SK-N-SH (cell line): ENCODE measurements around the gene HK3. TPM values are rescaled to one million over a fixed set of nuclear protein-coding genes. Genes with fewer than 3 reads are reported as not detected.

Experiments used
- CTCF ChIA-PET: fragments of 300-600, 350-600 bp; formaldehyde crosslinking; extraction: SDS; loops from one replicate; lab custom pipeline; 2021; lab: Yijun Ruan, JAX
- POLR2A ChIA-PET: fragments of 350-600 bp; sonication (Branson Sonifier 250); formaldehyde crosslinking; extraction: SDS; loops from one replicate; lab custom pipeline; 2020; ENCODE audit warnings: antibody characterized with exemption, inconsistent platforms; lab: Yijun Ruan, JAX
- DNase-seq: peaks from one replicate; pipeline ENCODE4 v3.0.0; 2012
- H2AFZ ChIP-seq: fragments of 200-600 bp; sonication (generic); 2 replicates; pipeline ENCODE4 v1.8.1; 2016; ENCODE audit warnings: antibody characterized with exemption, mild to moderate bottlenecking, low read depth
- H3F3A ChIP-seq: fragments of 200-600 bp; sonication (generic); replicated peaks from 2 replicates; pipeline ENCODE3; 2016; ENCODE audit warnings: antibody characterized with exemption, mild to moderate bottlenecking; ENCODE audit not compliant: insufficient read depth
- H3K27ac ChIP-seq, 2 experiments: fragments of 200-500 bp in 1 of 2; fragments of 200-600 bp in 1 of 2; sonication (Bioruptor generic) in 1 of 2; sonication (generic), shearing (Covaris generic) in 1 of 2; 2 replicates each; pipeline versions ENCODE4 v1.5.1 to v1.6.1; 2014 to 2016; ENCODE audit warnings: low read depth in 2 of 2, inconsistent platforms in 1 of 2, low read length in 1 of 2, mild to moderate bottlenecking in 1 of 2, mixed read lengths in 1 of 2
- H3K27me3 ChIP-seq: fragments of 200-600 bp; sonication (generic), shearing (Covaris generic); 2 replicates; pipeline ENCODE4 v1.6.1; 2016; ENCODE audit warnings: mixed run types; ENCODE audit not compliant: insufficient read depth
- H3K36me3 ChIP-seq, 2 experiments: fragments of 200-500 bp in 1 of 2; fragments of 200-600 bp in 1 of 2; sonication (Bioruptor generic) in 1 of 2; sonication (generic) in 1 of 2; replicated peaks in 1 of 2; 2 replicates each; pipeline versions ENCODE3 to v1.5.1; 2014 to 2016; ENCODE audit warnings: low read length in 1 of 2, mild to moderate bottlenecking in 1 of 2; ENCODE audit not compliant: insufficient read depth in 2 of 2, control insufficient read depth in 1 of 2
- H3K4me1 ChIP-seq, 2 experiments: fragments of 200-500 bp in 1 of 2; fragments of 200-600 bp in 1 of 2; sonication (Bioruptor generic) in 1 of 2; sonication (generic), shearing (Covaris generic) in 1 of 2; 2 replicates each; pipeline versions ENCODE4 v1.5.1 to v1.6.1; 2014 to 2016; ENCODE audit warnings: low read depth in 1 of 2, low read length in 1 of 2, mixed run types in 1 of 2; ENCODE audit not compliant: insufficient read depth in 2 of 2, control insufficient read depth in 1 of 2
- H3K4me2 ChIP-seq: fragments of 200-600 bp; sonication (generic), shearing (Covaris generic); 2 replicates; pipeline ENCODE4 v1.6.1; 2017; ENCODE audit warnings: mixed run types
- H3K4me3 ChIP-seq, 2 experiments: fragments of 200-500 bp in 1 of 2; fragments of 200-600 bp in 1 of 2; sonication (Bioruptor generic) in 1 of 2; sonication (generic), shearing (Covaris generic) in 1 of 2; 2 replicates each; pipeline versions ENCODE4 v1.5.1 to v1.8.1; 2014 to 2016; ENCODE audit warnings: low read depth in 2 of 2, inconsistent platforms in 1 of 2, low read length in 1 of 2, mild to moderate bottlenecking in 1 of 2, mixed read lengths in 1 of 2, moderate library complexity in 1 of 2
- H3K79me2 ChIP-seq: fragments of 200-600 bp; sonication (generic); 2 replicates; pipeline ENCODE4 v1.8.1; 2017; ENCODE audit warnings: mild to moderate bottlenecking; ENCODE audit not compliant: insufficient read depth
- H3K9ac ChIP-seq: fragments of 200-600 bp; sonication (generic); 2 replicates; pipeline ENCODE4 v1.6.1; 2017; ENCODE audit warnings: mixed run types
- H3K9me2 ChIP-seq: fragments of 200-600 bp; sonication (generic); 2 replicates; pipeline ENCODE4 v1.6.1; 2017; ENCODE audit warnings: mixed run types
- H3K9me3 ChIP-seq: fragments of 200-600 bp; sonication (generic); 2 replicates; pipeline ENCODE4 v1.6.1; 2017; ENCODE audit warnings: mixed run types, mild to moderate bottlenecking, moderate library complexity
- H4K20me1 ChIP-seq: fragments of 200-600 bp; sonication (generic); 2 replicates; pipeline ENCODE4 v1.6.1; 2017; ENCODE audit warnings: mild to moderate bottlenecking, mixed run types; ENCODE audit not compliant: insufficient read depth
- CTCF ChIP-seq: fragments of 200-600 bp; sonication (generic); IDR thresholded peaks from 2 replicates; pipeline ENCODE4 v1.6.1; 2017; ENCODE audit warnings: antibody characterized with exemption, mild to moderate bottlenecking, moderate library complexity
- EP300 ChIP-seq, 2 experiments: IDR thresholded peaks; 2 replicates each; pipeline versions ENCODE4 v1.4.0 to v1.6.1; 2012; ENCODE audit warnings: borderline replicate concordance in 1 of 2, low read depth in 1 of 2, low read length in 1 of 2
- EZH2phosphoT487 ChIP-seq: fragments of 200-600 bp; sonication (generic); IDR thresholded peaks from 2 replicates; pipeline ENCODE4 v1.6.1; 2017; ENCODE audit warnings: low read depth, mixed run types, mild to moderate bottlenecking, antibody characterized with exemption, moderate library complexity, borderline replicate concordance
- FOSL2 ChIP-seq: IDR thresholded peaks from 2 replicates; pipeline ENCODE4 v1.4.0; 2012; ENCODE audit warnings: low read depth, mild to moderate bottlenecking, moderate library complexity, borderline replicate concordance
- MEF2A ChIP-seq: IDR thresholded peaks from 2 replicates; pipeline ENCODE4 v1.4.0; 2012; ENCODE audit warnings: low read depth, borderline replicate concordance
- NFIC ChIP-seq: IDR thresholded peaks from 2 replicates; pipeline ENCODE4 v1.4.0; 2012; ENCODE audit warnings: borderline replicate concordance
- NRF1 ChIP-seq: IDR thresholded peaks from 2 replicates; pipeline ENCODE4 v1.6.1; 2012; ENCODE audit warnings: low read depth, mild to moderate bottlenecking, low read length
- RFX5 ChIP-seq: IDR thresholded peaks from 2 replicates; pipeline ENCODE4 v1.6.1; 2012; ENCODE audit warnings: mild to moderate bottlenecking, improper control_type of control experiment, low read length
- RXRA ChIP-seq: IDR thresholded peaks from 2 replicates; pipeline ENCODE4 v1.4.0; 2012; ENCODE audit warnings: low read depth, mild to moderate bottlenecking, borderline replicate concordance
- SMC3 ChIP-seq: IDR thresholded peaks from 2 replicates; pipeline ENCODE4 v1.6.1; 2012; ENCODE audit warnings: low read depth, low read length, improper control_type of control experiment
- YY1 ChIP-seq: IDR thresholded peaks from 2 replicates; pipeline ENCODE4 v1.4.0; 2012; ENCODE audit warnings: low read depth, mild to moderate bottlenecking
- ZBTB33 ChIP-seq: IDR thresholded peaks from 2 replicates; pipeline ENCODE4 v1.4.0; 2012; ENCODE audit warnings: low read depth, borderline replicate concordance
- WGBS: methylation state at CpG from one replicate; pipeline ENCODE4 v1.1.6; 2017; ENCODE audit warnings: low lambda C conversion rate; 5-methylcytosine and 5-hydroxymethylcytosine counted together
- polyA plus RNA-seq, 3 experiments: library from polyadenylated mRNA; depleted of rRNA; stranded (reverse); fragments of >200 nt; gene quantifications; 2 replicates each; pipeline ENCODE4 v1.2.3, GENCODE V29; 2012
- TF ChIP-seq, protein P1 (sequence below): IDR thresholded peaks from 2 replicates; pipeline ENCODE4 v1.4.0; 2012; ENCODE audit warnings: low read depth

The HK3 gene
- polyA plus RNA-seq, 1 of the 3 experiments (the other 2 are of a cell fraction), result 0.02 TPM

DNA sequence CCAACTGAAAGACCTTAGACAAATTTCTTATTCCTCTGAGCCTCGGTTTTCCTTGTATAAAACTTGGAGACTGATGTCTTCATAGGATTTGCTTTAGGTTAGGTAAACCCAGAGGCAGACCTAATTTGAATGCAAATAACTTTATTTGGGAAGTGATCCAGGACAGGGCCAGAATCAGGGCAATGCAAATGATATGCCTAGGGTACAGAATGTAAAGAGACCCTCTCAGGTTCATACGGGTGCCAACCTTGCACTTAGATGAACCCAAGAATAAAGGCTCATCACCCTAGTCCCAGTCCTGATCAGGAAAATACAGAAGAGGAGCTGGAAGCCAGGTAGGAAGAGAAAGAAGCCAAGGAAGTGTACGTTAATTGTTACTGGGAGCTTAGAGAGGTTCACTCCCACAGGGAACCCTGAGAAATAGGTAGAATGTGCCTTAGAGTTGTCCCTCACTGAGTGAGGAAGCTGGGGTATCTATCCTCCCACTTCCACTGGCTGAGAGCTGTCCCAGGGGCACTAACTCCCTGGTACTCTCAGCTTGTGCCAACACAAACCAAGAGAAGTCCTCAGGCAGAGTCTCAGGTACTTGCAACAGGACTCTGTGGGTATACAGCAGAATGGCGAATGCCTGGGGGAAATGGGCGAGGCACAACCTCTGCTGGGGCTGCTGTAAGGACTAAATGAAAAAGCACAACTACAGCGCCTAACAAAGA lies 3.1 kb upstream of the HK3 start:
- H3K4me2 ChIP-seq, result no peak overlapping the region
- no peaks in the 10 kb centered on the region for H3K9me2 ChIP-seq
- H3K27ac ChIP-seq, result no peak overlapping the region
- CTCF ChIA-PET, result interaction anchor here (1.1 to 3.3 kb wide), 3 partner anchors 41 to 242 kb away, joined by 3 to 12 read pairs (median 3); no protein-coding TSS in a partner anchor
- POLR2A ChIA-PET, result no interaction called here
- 94% methylated on average over 6 of the region's 6 CpGs for WGBS
- H3K4me3 ChIP-seq, result no peak overlapping the region
- no peaks in the 10 kb centered on the region for H3K79me2 ChIP-seq
- DNase-seq, result no peak
- no peaks in the 10 kb centered on the region for H4K20me1 ChIP-seq
- no peaks in the 10 kb centered on the region for H3F3A ChIP-seq
- H2AFZ ChIP-seq, result no peak overlapping the region
- H3K27me3 ChIP-seq, result no peaks in the 10 kb centered on the region
- no peak overlapping the region for H3K9ac ChIP-seq
- H3K9me3 ChIP-seq, result no peaks in the 10 kb centered on the region
- peaks cover 42 to 60% of the 10 kb centered on the region in 2 experiments for H3K36me3 ChIP-seq
- no peak for TF ChIP-seq YY1
- no peak for TF ChIP-seq EZH2phosphoT487
- TF ChIP-seq FOSL2, result no peak
- TF ChIP-seq NFIC, result no peak
- no peak for TF ChIP-seq RFX5
- no peak for TF ChIP-seq ZBTB33
- no peak for TF ChIP-seq NRF1
- TF ChIP-seq, protein P1, sequence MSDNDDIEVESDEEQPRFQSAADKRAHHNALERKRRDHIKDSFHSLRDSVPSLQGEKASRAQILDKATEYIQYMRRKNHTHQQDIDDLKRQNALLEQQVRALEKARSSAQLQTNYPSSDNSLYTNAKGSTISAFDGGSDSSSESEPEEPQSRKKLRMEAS, result no peak
- TF ChIP-seq EP300 (IDR thresholded peaks at IDR 0.05; ENCODE audit: borderline replicate concordance in 1 of 2, low read depth in 1 of 2, low read length in 1 of 2), result no peak
- no peak for TF ChIP-seq RXRA
- TF ChIP-seq SMC3, result no peak
- no peak for TF ChIP-seq CTCF
- no peak for TF ChIP-seq MEF2A
- H3K4me1 ChIP-seq, result peaks cover 0 to 10% of the 10 kb centered on the region in 2 experiments; a peak in 1 of 4 replicates
